Tibial artery (tissue), 4 donors: ENCODE data around the gene GFOD1.

Source experiments
- DNase-seq, 2 donors: peaks; one replicate each; pipeline ENCODE4 v3.0.0-alpha.2; 2019
- H3K27ac ChIP-seq, 2 donors: fragments of 200-600 bp; sonication (generic) in 1 of 2; 1 replicate in 1 of 2; 2 replicates in 1 of 2; pipeline ENCODE4 v1.5.1; 2018 to 2019; ENCODE audit warnings: mild to moderate bottlenecking in 1 of 2
- H3K27me3 ChIP-seq, 2 donors: fragments of 200-600 bp; sonication (generic) in 1 of 2; one replicate each; pipeline versions ENCODE4 v1.5.1 to v1.6.0; 2016 to 2019
- H3K36me3 ChIP-seq, 3 donors: fragments of 200-600 bp; sonication (generic) in 2 of 3; one replicate each; pipeline ENCODE4 v1.5.1; 2016 to 2019; ENCODE audit warnings: mild to moderate bottlenecking in 2 of 3
- H3K4me1 ChIP-seq, 4 donors: fragments of 200-600 bp; sonication (generic) in 2 of 4; 1 replicate in 3 of 4; 2 replicates in 1 of 4; pipeline ENCODE4 v1.5.1; 2016 to 2019
- H3K4me3 ChIP-seq, 2 donors: fragments of 200-600 bp; sonication (generic) in 1 of 2; 1 replicate in 1 of 2; 2 replicates in 1 of 2; pipeline ENCODE4 v1.5.1; 2018 to 2019; ENCODE audit warnings: mild to moderate bottlenecking in 2 of 2
- H3K9me3 ChIP-seq, 3 donors: fragments of 200-600 bp; sonication (generic) in 1 of 3; one replicate each; pipeline ENCODE4 v1.5.1; 2016 to 2019
- CTCF ChIP-seq, 2 experiments: fragments of 200-600 bp in 1 of 2; fragments of 450-650 bp in 1 of 2; IDR thresholded peaks; one replicate each; pipeline ENCODE4 v1.5.1; 2017 to 2019; ENCODE audit warnings: antibody characterized with exemption in 2 of 2, mild to moderate bottlenecking in 1 of 2, moderate library complexity in 1 of 2
- intact Hi-C: fragments of 100-400 bp; cut with DNase I; formaldehyde crosslinking; loops from one replicate; pipeline ENCODE4 v1.15.0; 2023; ENCODE audit warnings: low total_unique reads

GFOD1 gene

GRCh38 chr6:13384966-13385365 is 102.4 kb downstream of the GFOD1 start:
- no peak overlapping the region for H3K4me3 ChIP-seq
- no peak overlapping the region for H3K27ac ChIP-seq
- intact Hi-C loops: no loop called here
- DNase-seq: no peak
- no peak for TF ChIP-seq CTCF (IDR thresholded peaks at IDR 0.05)
- H3K36me3 ChIP-seq: no peaks in the 10 kb centered on the region
- H3K27me3 ChIP-seq: no peaks in the 10 kb centered on the region
- H3K9me3 ChIP-seq: no peaks in the 10 kb centered on the region
- peaks cover 0 to 40% (median 21%) of the 10 kb centered on the region in 4 donors for H3K4me1 ChIP-seq

GRCh38 chr6:13384506-13384905 is 102.9 kb downstream of the GFOD1 start:
- Histone ChIP-seq H3K4me1 (peaks cover 0 to 42% (median 21%) of the 10 kb centered on the region in 4 donors), H3K27ac (no peak overlapping the region), H3K36me3 (no peaks in the 10 kb centered on the region), H3K4me3 (no peak overlapping the region), H3K27me3 (no peaks in the 10 kb centered on the region), H3K9me3 (no peaks in the 10 kb centered on the region)
- no peak for TF ChIP-seq CTCF (IDR thresholded peaks at IDR 0.05)
- no peak for DNase-seq
- intact Hi-C loops: no loop called here

- no peak for DNase-seq
- TF ChIP-seq CTCF (IDR thresholded peaks at IDR 0.05): peak in 1 of 2 experiments; percentile 14
- H3K4me3 ChIP-seq: no peak overlapping the region
- H3K27me3 ChIP-seq: no peaks in the 10 kb centered on the region
- H3K9me3 ChIP-seq: no peaks in the 10 kb centered on the region
- intact Hi-C loops: no loop called here
- peaks cover 0 to 42% (median 23%) of the 10 kb centered on the region in 4 donors for H3K4me1 ChIP-seq
- H3K27ac ChIP-seq: peak overlapping the region; percentile 31 to 52
- H3K36me3 ChIP-seq: no peaks in the 10 kb centered on the region
Measured at GRCh38 chr6:13383328-13384163, 103.9 kb downstream of the GFOD1 start.

GRCh38 chr6:13380761-13381160 is 106.6 kb downstream of the GFOD1 start:
- no peak for TF ChIP-seq CTCF (IDR thresholded peaks at IDR 0.05)
- H3K4me1 ChIP-seq: peaks cover 0 to 40% (median 24%) of the 10 kb centered on the region in 4 donors

GRCh38 chr6:13378669-13379590 is 108.5 kb downstream of the GFOD1 start:
- Histone ChIP-seq H3K27ac (no peak overlapping the region), H3K9me3 (no peaks in the 10 kb centered on the region), H3K4me1 (peaks cover 0 to 37% (median 24%) of the 10 kb centered on the region in 4 donors), H3K4me3 (no peak overlapping the region), H3K27me3 (no peaks in the 10 kb centered on the region), H3K36me3 (peaks cover 0 to 3% (median 0%) of the 10 kb centered on the region in 3 donors)
- intact Hi-C loops: no loop called here
- TF ChIP-seq CTCF (IDR thresholded peaks at IDR 0.05): no peak
- no peak for DNase-seq

More at GRCh38 chr6:13380761-13381160, 106.6 kb downstream of the GFOD1 start:
- no peak overlapping the region for H3K27ac ChIP-seq
- no peak for DNase-seq
- intact Hi-C loops: no loop called here
- no peaks in the 10 kb centered on the region for H3K27me3 ChIP-seq
- H3K9me3 ChIP-seq: no peaks in the 10 kb centered on the region
- peaks cover 0 to 3% (median 0%) of the 10 kb centered on the region in 3 donors for H3K36me3 ChIP-seq
- H3K4me3 ChIP-seq: no peak overlapping the region
